GM12878 (cell line): ENCODE measurements around the gene CALHM3. TPM values are rescaled to one million over a fixed set of nuclear protein-coding genes. Genes with fewer than 3 reads are reported as not detected.

Experiments
- ATF2 ChIP-seq: IDR thresholded peaks from 2 replicates; pipeline ENCODE4 v1.6.1; 2012; ENCODE audit warnings: low read length, inconsistent platforms
- CBFB ChIP-seq: IDR thresholded peaks from 2 replicates; pipeline ENCODE4 v1.6.1; 2016; ENCODE audit warnings: antibody characterized with exemption, low read depth
- HDGF ChIP-seq: fragments of 450-650 bp; IDR thresholded peaks from 2 replicates; pipeline ENCODE4 v1.6.1; 2016; ENCODE audit warnings: antibody characterized with exemption
- IKZF1 ChIP-seq: fragments of 450-650 bp; conservative IDR thresholded peaks from 2 replicates; pipeline ENCODE4 v1.6.1; 2017; ENCODE audit warnings: antibody characterized with exemption, mild to moderate bottlenecking
- JUND ChIP-seq: IDR thresholded peaks from 2 replicates; pipeline ENCODE4 v1.6.1; 2012; ENCODE audit warnings: low read depth, mild to moderate bottlenecking, low read length, improper control_type of control experiment, moderate library complexity
- PAX5 ChIP-seq: IDR thresholded peaks from 2 replicates; pipeline ENCODE4 v1.6.1; 2011; ENCODE audit warnings: low read depth, low read length, borderline replicate concordance
- PML ChIP-seq: IDR thresholded peaks from 2 replicates; pipeline ENCODE4 v1.6.1; 2012; ENCODE audit warnings: low read length, inconsistent platforms
- POU2F2 ChIP-seq: IDR thresholded peaks from 3 replicates; pipeline ENCODE4 v1.6.1; 2011; ENCODE audit warnings: low read depth, mild to moderate bottlenecking, low read length, borderline replicate concordance
- SIX5 ChIP-seq: IDR thresholded peaks from 2 replicates; pipeline ENCODE4 v1.6.1; 2011; ENCODE audit warnings: mild to moderate bottlenecking, low read depth, low read length, moderate library complexity; ENCODE audit not compliant: severe bottlenecking
- SKIL ChIP-seq: fragments of 450-650 bp; IDR thresholded peaks from 2 replicates; pipeline ENCODE4 v1.6.1; 2017; ENCODE audit warnings: mild to moderate bottlenecking, low read depth, inconsistent platforms; ENCODE audit not compliant: poor library complexity, severe bottlenecking
- SMARCA5 ChIP-seq: fragments of 450-650 bp; IDR thresholded peaks from 2 replicates; pipeline ENCODE4 v1.6.1; 2017; ENCODE audit warnings: mild to moderate bottlenecking
- SMC3 ChIP-seq: IDR thresholded peaks from 2 replicates; pipeline ENCODE4 v1.6.1; 2011; ENCODE audit warnings: low read length, improper control_type of control experiment, borderline replicate concordance
- SPI1 ChIP-seq: IDR thresholded peaks from 2 replicates; pipeline ENCODE4 v1.6.1; 2011; ENCODE audit warnings: low read depth, mild to moderate bottlenecking, low read length, moderate library complexity, borderline replicate concordance; ENCODE audit not compliant: insufficient read depth
- SRF ChIP-seq, 2 experiments: IDR thresholded peaks; 2 replicates each; pipeline ENCODE4 v1.6.1; 2011; ENCODE audit warnings: low read depth in 2 of 2, low read length in 2 of 2, mild to moderate bottlenecking in 1 of 2, moderate library complexity in 1 of 2
- STAT3 ChIP-seq: IDR thresholded peaks from 2 replicates; pipeline ENCODE4 v1.6.1; 2011; ENCODE audit warnings: low read depth, low read length, improper control_type of control experiment
- TCF3 ChIP-seq: IDR thresholded peaks from 2 replicates; pipeline ENCODE4 v1.6.1; 2012; ENCODE audit warnings: low read depth, mild to moderate bottlenecking, low read length, borderline replicate concordance; ENCODE audit not compliant: insufficient read depth
- ZNF274 ChIP-seq: IDR thresholded peaks from one replicate; pipeline ENCODE4 v1.8.0; 2011; ENCODE audit not compliant: insufficient read length, insufficient read depth
- polyA plus RNA-seq, 11 experiments: library from polyadenylated mRNA; depleted of rRNA in 4 of 11; unstranded in 6 of 11; stranded (reverse) in 5 of 11; fragments of >200 nt; fragmentation: Nextera tagmentation in 4 of 11; fragmentation: Illumina TruSeq in 1 of 11; extraction: Ambion mirVana in 4 of 11; extraction: Trizol in 1 of 11; gene quantifications; 1 replicate in 1 of 11; 2 replicates in 10 of 11; pipeline versions ENCODE4 v1.2.1 to v1.2.3, GENCODE V29; 2011 to 2016; ENCODE audit warnings: inconsistent platforms in 2 of 11, missing spikeins in 2 of 11, low read depth in 1 of 11
- total RNA-seq, 4 experiments: library from RNA; depleted of rRNA in 3 of 4; stranded (reverse); fragments of >200 nt in 3 of 4; fragmentation: Illumina TruSeq in 1 of 4; extraction: Trizol in 1 of 4; gene quantifications; 2 replicates each; pipeline versions ENCODE4 v1.2.1 to v1.2.3, GENCODE V29; 2013 to 2021
- TF ChIP-seq, protein P1 (sequence below): fragments of 450-650 bp; formaldehyde crosslinking; IDR thresholded peaks from 2 replicates; pipeline ENCODE4 v1.4.0; 2022; ENCODE audit warnings: mild to moderate bottlenecking, moderate library complexity
- TF ChIP-seq, protein P2 (sequence below): IDR thresholded peaks from 2 replicates; pipeline ENCODE4 v1.6.1; 2011; ENCODE audit warnings: borderline replicate concordance, low read depth, mild to moderate bottlenecking, moderate library complexity, mixed read lengths, low read length; ENCODE audit not compliant: insufficient read depth; ENCODE audit errors: extremely low read length
- TF ChIP-seq, protein P3 (sequence below): IDR thresholded peaks from 2 replicates; pipeline ENCODE4 v1.6.1; 2011; ENCODE audit warnings: mild to moderate bottlenecking, low read depth, low read length, moderate library complexity; ENCODE audit not compliant: insufficient replicate concordance

The CALHM3 gene
- total and polyA plus RNA-seq, 10 of the 15 experiments (the other 5 are each of a cell fraction or from before 2014, with no cell fraction given), result 0.03 to 0.42 (median 0.11) TPM; not detected in 5

- TF ChIP-seq, protein P1, sequence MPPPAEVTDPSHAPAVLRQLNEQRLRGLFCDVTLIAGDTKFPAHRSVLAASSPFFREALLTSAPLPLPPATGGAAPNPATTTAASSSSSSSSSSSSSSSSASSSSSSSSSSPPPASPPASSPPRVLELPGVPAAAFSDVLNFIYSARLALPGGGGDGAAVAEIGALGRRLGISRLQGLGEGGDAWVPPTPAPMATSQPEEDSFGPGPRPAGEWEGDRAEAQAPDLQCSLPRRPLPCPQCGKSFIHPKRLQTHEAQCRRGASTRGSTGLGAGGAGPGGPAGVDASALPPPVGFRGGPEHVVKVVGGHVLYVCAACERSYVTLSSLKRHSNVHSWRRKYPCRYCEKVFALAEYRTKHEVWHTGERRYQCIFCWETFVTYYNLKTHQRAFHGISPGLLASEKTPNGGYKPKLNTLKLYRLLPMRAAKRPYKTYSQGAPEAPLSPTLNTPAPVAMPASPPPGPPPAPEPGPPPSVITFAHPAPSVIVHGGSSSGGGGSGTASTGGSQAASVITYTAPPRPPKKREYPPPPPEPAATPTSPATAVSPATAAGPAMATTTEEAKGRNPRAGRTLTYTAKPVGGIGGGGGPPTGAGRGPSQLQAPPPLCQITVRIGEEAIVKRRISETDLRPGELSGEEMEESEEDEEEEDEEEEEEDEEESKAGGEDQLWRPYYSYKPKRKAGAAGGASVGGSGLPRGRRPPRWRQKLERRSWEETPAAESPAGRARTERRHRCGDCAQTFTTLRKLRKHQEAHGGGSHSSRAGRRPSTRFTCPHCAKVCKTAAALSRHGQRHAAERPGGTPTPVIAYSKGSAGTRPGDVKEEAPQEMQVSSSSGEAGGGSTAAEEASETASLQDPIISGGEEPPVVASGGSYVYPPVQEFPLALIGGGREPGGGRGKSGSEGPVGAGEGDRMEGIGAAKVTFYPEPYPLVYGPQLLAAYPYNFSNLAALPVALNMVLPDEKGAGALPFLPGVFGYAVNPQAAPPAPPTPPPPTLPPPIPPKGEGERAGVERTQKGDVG (CRISPR knock-in tag), result no peak
- TF ChIP-seq, protein P2, sequence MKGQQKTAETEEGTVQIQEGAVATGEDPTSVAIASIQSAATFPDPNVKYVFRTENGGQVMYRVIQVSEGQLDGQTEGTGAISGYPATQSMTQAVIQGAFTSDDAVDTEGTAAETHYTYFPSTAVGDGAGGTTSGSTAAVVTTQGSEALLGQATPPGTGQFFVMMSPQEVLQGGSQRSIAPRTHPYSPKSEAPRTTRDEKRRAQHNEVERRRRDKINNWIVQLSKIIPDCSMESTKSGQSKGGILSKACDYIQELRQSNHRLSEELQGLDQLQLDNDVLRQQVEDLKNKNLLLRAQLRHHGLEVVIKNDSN, result no peak
- TF ChIP-seq PML (peak; percentile 77), SKIL (peak; percentile 67), JUND (peak; percentile 66), POU2F2 (peak; percentile 97), SIX5 (peak; percentile 34), STAT3 (no peak), TCF3 (peak; percentile 58; the same call in 1 of the 2 replicates), ZNF274 (no peak), CBFB (peak; percentile 94), SMC3 (peak; percentile 18; the same call in 1 of the 2 replicates), IKZF1 (peak; percentile 88), HDGF (no peak), PAX5 (0 out of 2 replicates have a peak, but pooled peaks have one; percentile 9), SMARCA5 (0 out of 2 replicates have a peak, but pooled peaks have one; percentile 18), ATF2 (peak; percentile 75; the same call in 1 of the 2 replicates), SPI1 (peak; percentile 38; the same call in 1 of the 2 replicates), SRF (IDR thresholded peaks at IDR 0.05; ENCODE audit: low read depth in 2 of 2, low read length in 2 of 2) (no peak)
- TF ChIP-seq, protein P3, sequence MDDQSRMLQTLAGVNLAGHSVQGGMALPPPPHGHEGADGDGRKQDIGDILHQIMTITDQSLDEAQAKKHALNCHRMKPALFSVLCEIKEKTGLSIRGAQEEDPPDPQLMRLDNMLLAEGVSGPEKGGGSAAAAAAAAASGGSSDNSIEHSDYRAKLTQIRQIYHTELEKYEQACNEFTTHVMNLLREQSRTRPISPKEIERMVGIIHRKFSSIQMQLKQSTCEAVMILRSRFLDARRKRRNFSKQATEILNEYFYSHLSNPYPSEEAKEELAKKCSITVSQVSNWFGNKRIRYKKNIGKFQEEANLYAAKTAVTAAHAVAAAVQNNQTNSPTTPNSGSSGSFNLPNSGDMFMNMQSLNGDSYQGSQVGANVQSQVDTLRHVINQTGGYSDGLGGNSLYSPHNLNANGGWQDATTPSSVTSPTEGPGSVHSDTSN, result no peak
Observed at GRCh38 chr10:103470761-103471653, 8.0 kb downstream of the CALHM3 start (continued).
